H1 (cell line): Measurements from ENCODE around the gene CYP1A1. TPM values are rescaled to one million over a fixed set of nuclear protein-coding genes. Genes with fewer than 3 reads are reported as not detected.

Source experiments
- CTCF ChIA-PET: fragments of 300-600 bp; sonication (Branson Sonifier 250); formaldehyde crosslinking; loops from one replicate; lab custom pipeline; 2021; ENCODE audit not compliant: partially characterized antibody; lab: Charles Lee
- POLR2A ChIA-PET: fragments of 300-600 bp; sonication (Branson Sonifier 250); formaldehyde crosslinking; loops from one replicate; lab custom pipeline; 2021; ENCODE audit warnings: inconsistent platforms; ENCODE audit not compliant: partially characterized antibody; lab: Charles Lee
- DNase-seq, 2 experiments: peaks; one replicate each; pipeline versions ENCODE4 v3.0.0 to v3.0.0-alpha.2; 2010 to 2022; ENCODE audit warnings: low spot score in 2 of 2, low read depth in 1 of 2, mixed read lengths in 1 of 2
- FAIRE-seq: peaks from 2 replicates; lab custom pipeline; 2011; peaks lifted over from hg19 to GRCh38; lab: Jason Lieb, UNC
- H2AFZ ChIP-seq: 2 replicates; pipeline ENCODE4 v1.8.1; 2012; ENCODE audit warnings: low read length, inconsistent platforms
- H2AK5ac ChIP-seq: 2 replicates; pipeline ENCODE4 v1.6.1; 2013; ENCODE audit warnings: low read depth, low read length
- H2BK120ac ChIP-seq: replicated peaks from 2 replicates; pipeline ENCODE3; 2013; ENCODE audit warnings: low read depth, low read length, inconsistent platforms
- H2BK12ac ChIP-seq: 2 replicates; pipeline ENCODE4 v1.6.1; 2013; ENCODE audit warnings: low read depth, low read length
- H2BK15ac ChIP-seq: 2 replicates; pipeline ENCODE4 v1.6.1; 2013; ENCODE audit warnings: low read length
- H2BK20ac ChIP-seq: 2 replicates; pipeline ENCODE4 v1.6.1; 2013; ENCODE audit warnings: low read length
- H2BK5ac ChIP-seq: 2 replicates; pipeline ENCODE4 v1.6.1; 2013; ENCODE audit warnings: low read depth, low read length
- H3K14ac ChIP-seq: 2 replicates; pipeline ENCODE4 v1.6.1; 2013; ENCODE audit warnings: inconsistent platforms; ENCODE audit not compliant: insufficient read length
- H3K18ac ChIP-seq: 2 replicates; pipeline ENCODE4 v1.6.1; 2013; ENCODE audit warnings: low read length; ENCODE audit errors: extremely low read depth
- H3K23ac ChIP-seq: 2 replicates; pipeline ENCODE4 v1.6.1; 2013; ENCODE audit warnings: inconsistent platforms; ENCODE audit not compliant: insufficient read length
- H3K23me2 ChIP-seq: 2 replicates; pipeline ENCODE4 v1.6.1; 2013; ENCODE audit warnings: low read depth, low read length
- H3K27ac ChIP-seq: 2 replicates; pipeline ENCODE4 v1.6.1; 2011; ENCODE audit warnings: low read depth, low read length, inconsistent platforms
- H3K27me3 ChIP-seq, 4 experiments: replicated peaks in 1 of 4; 1 replicate in 1 of 4; 2 replicates in 3 of 4; pipeline versions ENCODE4 v1.6.1 to v1.8.1; 2011 to 2013; ENCODE audit warnings: low read length in 3 of 4, mild to moderate bottlenecking in 3 of 4, inconsistent platforms in 2 of 4, mixed read lengths in 2 of 4, moderate library complexity in 1 of 4; ENCODE audit not compliant: control insufficient read depth in 3 of 4, insufficient read depth in 3 of 4; ENCODE audit errors: extremely low read depth in 1 of 4
- H3K36me3 ChIP-seq, 4 experiments: 2 replicates each; pipeline versions ENCODE4 v1.6.1 to v1.8.1; 2011 to 2013; ENCODE audit warnings: mild to moderate bottlenecking in 4 of 4, low read length in 3 of 4, moderate library complexity in 2 of 4, control low read depth in 1 of 4, inconsistent platforms in 1 of 4; ENCODE audit not compliant: insufficient read depth in 4 of 4, control insufficient read depth in 2 of 4
- H3K4ac ChIP-seq: replicated peaks from 2 replicates; pipeline ENCODE3; 2013; ENCODE audit warnings: low read length, low read depth, mixed read lengths, inconsistent platforms; ENCODE audit not compliant: insufficient read length
- H3K4me1 ChIP-seq, 4 experiments: replicated peaks in 1 of 4; 1 replicate in 1 of 4; 2 replicates in 3 of 4; pipeline versions ENCODE4 v1.6.1 to v1.8.1; 2011 to 2013; ENCODE audit warnings: low read length in 3 of 4, inconsistent platforms in 2 of 4, mixed read lengths in 1 of 4; ENCODE audit not compliant: insufficient read depth in 4 of 4, control insufficient read depth in 3 of 4
- H3K4me2 ChIP-seq, 2 experiments: 2 replicates each; pipeline versions ENCODE4 v1.6.1 to v1.8.1; 2011 to 2013; ENCODE audit warnings: low read depth in 2 of 2, low read length in 2 of 2, control low read depth in 1 of 2, inconsistent platforms in 1 of 2, mild to moderate bottlenecking in 1 of 2; ENCODE audit not compliant: insufficient read depth in 1 of 2
- H3K4me3 ChIP-seq, 4 experiments: fragments of 200-600, 300-600 bp in 1 of 4; sonication (generic), shearing (Covaris generic), sonication (Bioruptor Twin) in 1 of 4; 2 replicates each; pipeline versions ENCODE4 v1.5.1 to v1.8.1; 2011 to 2016; ENCODE audit warnings: low read length in 4 of 4, low read depth in 3 of 4, control low read depth in 2 of 4, inconsistent platforms in 2 of 4, mild to moderate bottlenecking in 2 of 4, mixed read lengths in 1 of 4, moderate library complexity in 1 of 4; ENCODE audit not compliant: insufficient read depth in 2 of 4; ENCODE audit errors: extremely low read depth in 1 of 4
- H3K56ac ChIP-seq: replicated peaks from 2 replicates; pipeline ENCODE3; 2013; ENCODE audit warnings: low read depth, mild to moderate bottlenecking, mixed read lengths, low read length, inconsistent platforms; ENCODE audit not compliant: insufficient read length
- H3K79me1 ChIP-seq: 2 replicates; pipeline ENCODE4 v1.6.1; 2013; ENCODE audit warnings: low read depth, low read length, control low read depth
- H3K79me2 ChIP-seq, 2 experiments: 2 replicates each; pipeline versions ENCODE4 v1.6.1 to v1.8.1; 2012 to 2013; ENCODE audit warnings: low read length in 2 of 2, mild to moderate bottlenecking in 2 of 2, inconsistent platforms in 1 of 2; ENCODE audit not compliant: insufficient read depth in 2 of 2, control insufficient read depth in 1 of 2
- H3K9ac ChIP-seq, 4 experiments: replicated peaks in 1 of 4; 1 replicate in 1 of 4; 2 replicates in 3 of 4; pipeline versions ENCODE4 v1.6.1 to v1.8.1; 2011 to 2013; ENCODE audit warnings: low read depth in 3 of 4, low read length in 3 of 4, control low read depth in 2 of 4, mild to moderate bottlenecking in 2 of 4, moderate library complexity in 2 of 4, inconsistent platforms in 1 of 4; ENCODE audit errors: extremely low read depth in 1 of 4
- H3K9me3 ChIP-seq, 2 experiments: 2 replicates each; pipeline versions ENCODE4 v1.6.1 to v1.8.1; 2012 to 2013; ENCODE audit warnings: mild to moderate bottlenecking in 2 of 2, moderate library complexity in 2 of 2, control low read depth in 1 of 2, inconsistent platforms in 1 of 2, low read depth in 1 of 2, low read length in 1 of 2, mixed read lengths in 1 of 2; ENCODE audit not compliant: insufficient read depth in 2 of 2
- H4K20me1 ChIP-seq, 2 experiments: replicated peaks in 1 of 2; 2 replicates each; pipeline versions ENCODE3 to v1.8.1; 2011 to 2013; ENCODE audit warnings: inconsistent platforms in 2 of 2, low read length in 2 of 2, mild to moderate bottlenecking in 1 of 2; ENCODE audit not compliant: insufficient read depth in 2 of 2, control insufficient read depth in 1 of 2
- H4K5ac ChIP-seq: 2 replicates; pipeline ENCODE4 v1.6.1; 2013; ENCODE audit warnings: low read length, low read depth, mixed read lengths, inconsistent platforms; ENCODE audit not compliant: insufficient read length
- H4K8ac ChIP-seq: 2 replicates; pipeline ENCODE4 v1.8.0; 2013; ENCODE audit warnings: mild to moderate bottlenecking, moderate library complexity, low read length, inconsistent platforms; ENCODE audit not compliant: insufficient read depth; ENCODE audit errors: extremely low read depth
- H4K91ac ChIP-seq: replicated peaks from 2 replicates; pipeline ENCODE3; 2013; ENCODE audit warnings: low read length, mixed read lengths, inconsistent platforms; ENCODE audit not compliant: insufficient read length
- HDAC2 ChIP-seq, 2 experiments: fragments of 300-600 bp in 1 of 2; sonication (generic) in 1 of 2; IDR thresholded peaks; 2 replicates each; pipeline ENCODE4 v1.6.1; 2011 to 2012; ENCODE audit warnings: low read depth in 2 of 2, low read length in 2 of 2, mild to moderate bottlenecking in 2 of 2, moderate library complexity in 2 of 2, borderline replicate concordance in 1 of 2, inconsistent platforms in 1 of 2
- JUN ChIP-seq: IDR thresholded peaks from 2 replicates; pipeline ENCODE4 v1.6.1; 2011; ENCODE audit warnings: low read depth, mild to moderate bottlenecking, improper control_type of control experiment, low read length
- KDM4A ChIP-seq: IDR thresholded peaks from one replicate; pipeline ENCODE4 v1.7.1; 2012; ENCODE audit warnings: low read depth, mild to moderate bottlenecking, moderate library complexity, low read length, inconsistent platforms; ENCODE audit not compliant: severe bottlenecking
- KDM5A ChIP-seq: fragments of 200-600 bp; IDR thresholded peaks from 2 replicates; pipeline ENCODE4 v1.7.1; 2012; ENCODE audit warnings: mild to moderate bottlenecking, low read length, inconsistent platforms, mixed read lengths
- MAFK ChIP-seq: IDR thresholded peaks from 2 replicates; pipeline ENCODE4 v1.6.1; 2012; ENCODE audit warnings: low read depth, mild to moderate bottlenecking, improper control_type of control experiment, low read length
- NANOG ChIP-seq: IDR thresholded peaks from 2 replicates; pipeline ENCODE4 v1.6.1; 2011; ENCODE audit warnings: low read length, low read depth, mild to moderate bottlenecking, inconsistent platforms; ENCODE audit not compliant: insufficient read depth, poor library complexity, severe bottlenecking
- RFX5 ChIP-seq: IDR thresholded peaks from 2 replicates; pipeline ENCODE4 v1.6.1; 2011; ENCODE audit warnings: low read depth, low read length, improper control_type of control experiment, borderline replicate concordance
- SP4 ChIP-seq: IDR thresholded peaks from 2 replicates; pipeline ENCODE4 v1.6.1; 2012; ENCODE audit warnings: low read length, inconsistent platforms
- TCF12 ChIP-seq: IDR thresholded peaks from 2 replicates; pipeline ENCODE4 v1.6.1; 2011; ENCODE audit warnings: low read depth, mild to moderate bottlenecking, low read length
- WGBS, 2 experiments: shearing (Covaris generic) in 1 of 2; methylation state at CpG; one replicate each; pipeline versions ENCODE4 v1.1.6 to v1.1.7; 2013 to 2015; ENCODE audit warnings: low lambda C conversion rate in 2 of 2, mixed read lengths in 2 of 2, inconsistent platforms in 1 of 2, low coverage in 1 of 2, missing lambda C conversion rate in 1 of 2; ENCODE audit not compliant: insufficient replicate concordance in 2 of 2, insufficient coverage in 1 of 2, insufficient read length in 1 of 2; ENCODE audit errors: extremely low coverage in 1 of 2, missing lambda C conversion rate in 1 of 2; 5-methylcytosine and 5-hydroxymethylcytosine counted together
- polyA plus RNA-seq, 7 experiments: library from polyadenylated mRNA; depleted of rRNA in 3 of 7; stranded (reverse) in 5 of 7; unstranded in 2 of 7; fragments of >200 nt in 5 of 7; fragments of 200-250 nt in 2 of 7; gene quantifications; 1 replicate in 5 of 7; 2 replicates in 1 of 7; 4 replicates in 1 of 7; pipeline versions ENCODE4 v1.2.1 to v1.2.3, GENCODE V29; 2011 to 2013; ENCODE audit warnings: missing spikeins in 2 of 7, mixed read lengths in 2 of 7
- total RNA-seq: library from RNA; stranded (reverse); fragmentation: NEBNext Ultra II Directional; extraction: Animal tissue kit (Norgen Biotek cat#: 25700); gene quantifications from 2 replicates; pipeline ENCODE4 v1.2.1, GENCODE V29; 2021
- TF ChIP-seq, protein P1 (sequence below): IDR thresholded peaks from 2 replicates; pipeline ENCODE4 v1.6.1; 2012; ENCODE audit warnings: low read length, inconsistent platforms
- TF ChIP-seq, protein P2 (sequence below): IDR thresholded peaks from 2 replicates; pipeline ENCODE4 v1.6.1; 2012; ENCODE audit warnings: inconsistent platforms

The CYP1A1 gene
- total and polyA plus RNA-seq, 2 of the 8 experiments (the other 6 are each of a cell fraction or from before 2014, with no cell fraction given): 0.32 to 0.35 TPM

GRCh38 chr15:74758736-74759135 is 33.4 kb upstream of the CYP1A1 start:
- Histone ChIP-seq H4K5ac (no peak overlapping the region), H3K36me3 (no peaks in the 10 kb centered on the region), H3K23me2 (no peaks in the 10 kb centered on the region; the same call in 1 of the 2 replicates), H2BK5ac (no peak overlapping the region), H3K9ac (no peak overlapping the region), H3K27me3 (no peaks in the 10 kb centered on the region; a peak in 1 of 7 replicates), H3K9me3 (no peaks in the 10 kb centered on the region), H3K23ac (no peak overlapping the region), H2BK120ac (no peak overlapping the region), H3K56ac (no peak overlapping the region), H3K4me2 (no peak overlapping the region), H3K4me3 (no peak overlapping the region), H3K27ac (no peak overlapping the region), H3K18ac (no peak overlapping the region), H2BK15ac (no peak overlapping the region), H4K20me1 (no peaks in the 10 kb centered on the region), H3K4ac (no peak overlapping the region), H3K79me1 (no peaks in the 10 kb centered on the region), H2BK12ac (no peak overlapping the region), H2AK5ac (no peak overlapping the region), H2AFZ (no peak overlapping the region), H3K14ac (no peak overlapping the region), H4K8ac (no peak overlapping the region), H3K4me1 (peaks cover 0 to 7% (median 3%) of the 10 kb centered on the region in 4 experiments; a peak in 4 of 7 replicates), H4K91ac (no peak overlapping the region), H3K79me2 (no peaks in the 10 kb centered on the region), H2BK20ac (no peak overlapping the region)
- FAIRE-seq (no peak), DNase-seq (no peak)
- 93% methylated on average over 8 of the region's 8 CpGs; no CpG with 5 or more reads in 1 of the 2 experiments for WGBS, 2 experiments
- POLR2A ChIA-PET: interaction anchor here (0.6 to 5.9 kb wide), 9 partner anchors 8 to 131 kb away, joined by 3 to 82 read pairs (median 32); partner anchors contain the start of genes CYP1A1, CYP1A2, MPI and ULK3
- CTCF ChIA-PET: interaction anchor here (0.6 to 53.7 kb wide), 8 partner anchors 10 to 1151 kb away, joined by 3 to 1439 read pairs (median 3); partner anchors contain the start of genes CLK3 and CYP1A2
- TF ChIP-seq, protein P1, sequence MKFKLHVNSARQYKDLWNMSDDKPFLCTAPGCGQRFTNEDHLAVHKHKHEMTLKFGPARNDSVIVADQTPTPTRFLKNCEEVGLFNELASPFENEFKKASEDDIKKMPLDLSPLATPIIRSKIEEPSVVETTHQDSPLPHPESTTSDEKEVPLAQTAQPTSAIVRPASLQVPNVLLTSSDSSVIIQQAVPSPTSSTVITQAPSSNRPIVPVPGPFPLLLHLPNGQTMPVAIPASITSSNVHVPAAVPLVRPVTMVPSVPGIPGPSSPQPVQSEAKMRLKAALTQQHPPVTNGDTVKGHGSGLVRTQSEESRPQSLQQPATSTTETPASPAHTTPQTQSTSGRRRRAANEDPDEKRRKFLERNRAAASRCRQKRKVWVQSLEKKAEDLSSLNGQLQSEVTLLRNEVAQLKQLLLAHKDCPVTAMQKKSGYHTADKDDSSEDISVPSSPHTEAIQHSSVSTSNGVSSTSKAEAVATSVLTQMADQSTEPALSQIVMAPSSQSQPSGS: no peak
- TF ChIP-seq, protein P2, sequence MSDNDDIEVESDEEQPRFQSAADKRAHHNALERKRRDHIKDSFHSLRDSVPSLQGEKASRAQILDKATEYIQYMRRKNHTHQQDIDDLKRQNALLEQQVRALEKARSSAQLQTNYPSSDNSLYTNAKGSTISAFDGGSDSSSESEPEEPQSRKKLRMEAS: no peak
- TF ChIP-seq HDAC2 (IDR thresholded peaks at IDR 0.05; ENCODE audit: borderline replicate concordance in 1 of 2, low read depth in 2 of 2, low read length in 2 of 2) (no peak), JUN (no peak), KDM5A (no peak), KDM4A (no peak), TCF12 (no peak), RFX5 (no peak), MAFK (no peak), SP4 (no peak), NANOG (no peak)
